ENCODE data around the gene VPS33A. TPM values are rescaled to one million over a fixed set of nuclear protein-coding genes. Genes with fewer than 3 reads are reported as not detected.

VPS33A gene
- total RNA-seq, 1 donor from 2014 or later: 34.3 TPM

GRCh38 chr12:122205053-122205925 is 61.0 kb downstream of the VPS33A start:
- peaks cover 6% of the 10 kb centered on the region for H3K4me1 ChIP-seq (ENCODE audit: insufficient read depth, low read length)
- peaks cover 20% of the 10 kb centered on the region for H3K27me3 ChIP-seq (ENCODE audit: insufficient read depth, low read length)
- Mint-ChIP-seq H3K27ac (ENCODE audit: unreplicated experiment) (no peak overlapping the region), H3K27me3 (ENCODE audit: low read depth, unreplicated experiment) (peaks cover 18% of the 10 kb centered on the region), H3K4me1 (ENCODE audit: low read depth, unreplicated experiment) (no peaks in the 10 kb centered on the region), H3K36me3 (ENCODE audit: low read depth, unreplicated experiment) (peaks cover 10% of the 10 kb centered on the region), H3K9me3 (ENCODE audit: unreplicated experiment) (peaks cover 2% of the 10 kb centered on the region), H3K4me3 (ENCODE audit: unreplicated experiment) (peak overlapping the region; percentile 78)
- no peaks in the 10 kb centered on the region for H3K9me3 ChIP-seq (ENCODE audit: insufficient read depth, low read depth, low read length)
- H3K9ac ChIP-seq (ENCODE audit: low read length): no peak overlapping the region
- H4K20me1 ChIP-seq (ENCODE audit: insufficient read depth, low read length): peaks cover 39% of the 10 kb centered on the region
- FAIRE-seq: no peak
- H3K79me2 ChIP-seq (ENCODE audit: insufficient read depth, low read length): no peaks in the 10 kb centered on the region
- H3K36me3 ChIP-seq (ENCODE audit: insufficient read depth, low read length): peaks cover 19% of the 10 kb centered on the region
- H3K4me2 ChIP-seq (ENCODE audit: low read length): no peak overlapping the region
- no peak for DNase-seq (ENCODE audit: low read depth)
- H3K27ac ChIP-seq (ENCODE audit: low read depth, low read length): no peak overlapping the region
- no peak overlapping the region for H2AFZ ChIP-seq (ENCODE audit: low read depth, low read length)
- no peak overlapping the region for H3K4me3 ChIP-seq (ENCODE audit: insufficient read depth, low read depth, low read length)
- TF ChIP-seq EZH2 (IDR thresholded peaks at IDR 0.05; ENCODE audit: insufficient read depth, low read length): no peak
- TF ChIP-seq CTCF (IDR thresholded peaks at IDR 0.05; ENCODE audit: insufficient read depth, low read depth, low read length): no peak

GRCh38 chr12:122204167-122205052 is 61.9 kb downstream of the VPS33A start:
- Histone ChIP-seq H3K27ac (ENCODE audit: low read depth, low read length) (no peak overlapping the region), H3K4me3 (ENCODE audit: insufficient read depth, low read depth, low read length) (peak overlapping the region; percentile 42), H3K27me3 (ENCODE audit: insufficient read depth, low read length) (peaks cover 22% of the 10 kb centered on the region), H3K36me3 (ENCODE audit: insufficient read depth, low read length) (peaks cover 15% of the 10 kb centered on the region), H3K79me2 (ENCODE audit: insufficient read depth, low read length) (no peaks in the 10 kb centered on the region), H3K9ac (ENCODE audit: low read length) (no peak overlapping the region), H3K9me3 (ENCODE audit: insufficient read depth, low read depth, low read length) (no peaks in the 10 kb centered on the region), H4K20me1 (ENCODE audit: insufficient read depth, low read length) (peaks cover 37% of the 10 kb centered on the region), H3K4me1 (ENCODE audit: insufficient read depth, low read length) (peaks cover 6% of the 10 kb centered on the region), H3K4me2 (ENCODE audit: low read length) (peak overlapping the region; percentile 95), H2AFZ (ENCODE audit: low read depth, low read length) (peak overlapping the region; percentile 75)
- DNase-seq (ENCODE audit: low read depth): no peak
- H3K9me3 Mint-ChIP-seq (ENCODE audit: unreplicated experiment): peaks cover 4% of the 10 kb centered on the region
- no peaks in the 10 kb centered on the region for H3K4me1 Mint-ChIP-seq (ENCODE audit: low read depth, unreplicated experiment)
- H3K36me3 Mint-ChIP-seq (ENCODE audit: low read depth, unreplicated experiment): peaks cover 8% of the 10 kb centered on the region
- no peak for FAIRE-seq
- H3K27me3 Mint-ChIP-seq (ENCODE audit: low read depth, unreplicated experiment): peaks cover 23% of the 10 kb centered on the region
- TF ChIP-seq EZH2 (IDR thresholded peaks at IDR 0.05; ENCODE audit: insufficient read depth, low read length): peak; percentile 99
- TF ChIP-seq CTCF (IDR thresholded peaks at IDR 0.05; ENCODE audit: insufficient read depth, low read depth, low read length): no peak
- peak overlapping the region; percentile 53 for H3K27ac Mint-ChIP-seq (ENCODE audit: unreplicated experiment)
- peak overlapping the region; percentile 78 for H3K4me3 Mint-ChIP-seq (ENCODE audit: unreplicated experiment)

All from astrocyte (in vitro differentiated cells and primary cell).